IMR-90 (cell line): ENCODE results near the gene PYGO2. TPM values are rescaled to one million over a fixed set of nuclear protein-coding genes. Genes with fewer than 3 reads are reported as not detected.

ENCODE experiments used
- ATAC-seq: fragments of 200-7000 bp; cut with Tn5 transposase; 2 replicates; pipeline ENCODE4 v1.9.1; 2020; ENCODE audit warnings: low read depth, mild to moderate bottlenecking, moderate library complexity
- BruUV-seq: library from RNA; stranded (reverse); fragments of 400-500 nt; replicated peaks from 2 replicates; lab custom pipeline; 2021; lab: Mats Ljungman, UMichigan
- CTCF ChIA-PET: fragments of 300-600 bp; formaldehyde crosslinking; extraction: SDS; loops from one replicate; lab custom pipeline; 2021; ENCODE audit warnings: antibody characterized with exemption; lab: Yijun Ruan, JAX
- POLR2A ChIA-PET: fragments of 300-600 bp; sonication (Branson Sonifier 250); formaldehyde crosslinking; loops from one replicate; lab custom pipeline; 2022; ENCODE audit warnings: antibody characterized with exemption; ENCODE audit not compliant: unreplicated experiment; lab: Charles Lee
- DNase-seq: peaks from one replicate; pipeline ENCODE4 v3.0.0; 2013
- H2AFZ ChIP-seq: replicated peaks from 2 replicates; pipeline ENCODE3; 2013; ENCODE audit warnings: low read length, mild to moderate bottlenecking; ENCODE audit not compliant: poor library complexity
- H2AK5ac ChIP-seq: 2 replicates; pipeline ENCODE4 v1.6.1; 2013; ENCODE audit warnings: low read depth, low read length, inconsistent platforms
- H2AK9ac ChIP-seq: replicated peaks from 2 replicates; pipeline ENCODE3; 2013; ENCODE audit warnings: mild to moderate bottlenecking, low read depth, low read length, moderate library complexity; ENCODE audit not compliant: poor library complexity
- H2BK120ac ChIP-seq: 2 replicates; pipeline ENCODE4 v1.6.1; 2013; ENCODE audit warnings: low read depth, low read length, inconsistent platforms
- H2BK15ac ChIP-seq: 3 replicates; pipeline ENCODE4 v1.6.1; 2013; ENCODE audit warnings: low read depth, low read length, inconsistent platforms
- H2BK20ac ChIP-seq: 2 replicates; pipeline ENCODE4 v1.6.1; 2013; ENCODE audit warnings: low read depth, mild to moderate bottlenecking, inconsistent platforms, low read length, moderate library complexity
- H2BK5ac ChIP-seq: 2 replicates; pipeline ENCODE4 v1.6.1; 2013; ENCODE audit warnings: mild to moderate bottlenecking, low read depth, low read length, inconsistent platforms; ENCODE audit not compliant: poor library complexity, severe bottlenecking
- H3K14ac ChIP-seq: replicated peaks from 2 replicates; pipeline ENCODE4 v1.6.1; 2013; ENCODE audit warnings: low read depth, low read length, inconsistent platforms
- H3K18ac ChIP-seq: 2 replicates; pipeline ENCODE4 v1.6.1; 2013; ENCODE audit warnings: low read depth, low read length, control low read depth
- H3K23ac ChIP-seq: 2 replicates; pipeline ENCODE4 v1.6.1; 2013; ENCODE audit warnings: low read depth, low read length, inconsistent platforms
- H3K27ac ChIP-seq: 2 replicates; pipeline ENCODE4 v1.5.1; 2013; ENCODE audit warnings: mild to moderate bottlenecking, control low read depth, low read length; ENCODE audit not compliant: insufficient read depth
- H3K27me3 ChIP-seq: 2 replicates; pipeline ENCODE4 v1.6.1; 2013; ENCODE audit warnings: low read length; ENCODE audit not compliant: control insufficient read depth, insufficient read depth
- H3K36me3 ChIP-seq: 2 replicates; pipeline ENCODE4 v1.6.1; 2013; ENCODE audit warnings: low read length, mixed read lengths; ENCODE audit not compliant: control insufficient read depth, insufficient read depth
- H3K4ac ChIP-seq: 2 replicates; pipeline ENCODE4 v1.6.1; 2013; ENCODE audit warnings: low read depth, low read length, inconsistent platforms
- H3K4me1 ChIP-seq: 2 replicates; pipeline ENCODE4 v1.6.1; 2013; ENCODE audit warnings: low read length, mixed read lengths; ENCODE audit not compliant: control insufficient read depth, insufficient read depth
- H3K4me2 ChIP-seq: 2 replicates; pipeline ENCODE4 v1.6.1; 2013; ENCODE audit warnings: low read depth, mild to moderate bottlenecking, control low read depth, low read length, moderate library complexity
- H3K4me3 ChIP-seq: 2 replicates; pipeline ENCODE4 v1.5.1; 2013; ENCODE audit warnings: low read depth, mild to moderate bottlenecking, control low read depth, low read length, moderate library complexity; ENCODE audit not compliant: insufficient read depth
- H3K56ac ChIP-seq: 2 replicates; pipeline ENCODE4 v1.6.1; 2013; ENCODE audit warnings: low read length, inconsistent platforms; ENCODE audit not compliant: insufficient read depth; ENCODE audit errors: extremely low read depth
- H3K79me1 ChIP-seq, 2 experiments: 2 replicates each; pipeline ENCODE4 v1.6.1; 2013; ENCODE audit warnings: low read length in 2 of 2, inconsistent platforms in 1 of 2, low read depth in 1 of 2
- H3K9ac ChIP-seq: 2 replicates; pipeline ENCODE4 v1.6.1; 2013; ENCODE audit warnings: low read depth, low read length, control low read depth
- H3K9me1 ChIP-seq: 2 replicates; pipeline ENCODE4 v1.6.1; 2013; ENCODE audit warnings: low read length, inconsistent platforms; ENCODE audit not compliant: insufficient read depth
- H3K9me3 ChIP-seq: 2 replicates; pipeline ENCODE4 v1.6.1; 2013; ENCODE audit warnings: low read length; ENCODE audit not compliant: control insufficient read depth, insufficient read depth
- H4K20me1 ChIP-seq: 2 replicates; pipeline ENCODE4 v1.6.1; 2013; ENCODE audit warnings: low read length, inconsistent platforms; ENCODE audit not compliant: insufficient read depth
- H4K5ac ChIP-seq: 2 replicates; pipeline ENCODE4 v1.6.1; 2013; ENCODE audit warnings: mild to moderate bottlenecking, low read depth, low read length, control low read depth
- H4K8ac ChIP-seq, 2 experiments: 2 replicates each; pipeline ENCODE4 v1.6.1; 2013; ENCODE audit warnings: low read depth in 2 of 2, low read length in 2 of 2, control low read depth in 1 of 2, inconsistent platforms in 1 of 2
- H4K91ac ChIP-seq: 2 replicates; pipeline ENCODE4 v1.6.1; 2013; ENCODE audit warnings: low read depth, low read length, inconsistent platforms; ENCODE audit not compliant: insufficient read depth
- CHD1 ChIP-seq: IDR thresholded peaks from 2 replicates; pipeline ENCODE4 v1.6.1; 2012; ENCODE audit warnings: low read depth, low read length, improper control_type of control experiment
- RAD21 ChIP-seq: IDR thresholded peaks from 2 replicates; pipeline ENCODE4 v1.6.1; 2012; ENCODE audit warnings: low read length, improper control_type of control experiment
- WGBS, 2 experiments: methylation state at CpG; one replicate each; pipeline versions ENCODE4 v1.1.5 to v1.1.7; 2013; ENCODE audit warnings: missing lambda C conversion rate in 2 of 2; ENCODE audit not compliant: insufficient read length in 1 of 2; ENCODE audit errors: extremely low coverage in 2 of 2; 5-methylcytosine and 5-hydroxymethylcytosine counted together
- dilution Hi-C: fragments of 300-500 bp; cut with HindIII; formaldehyde crosslinking; loops from one replicate; pipeline ENCODE4 v1.14.3; 2018; ENCODE audit warnings: low sequenced_read_pairs; ENCODE audit not compliant: unreplicated experiment
- in situ Hi-C: fragments of 300-500 bp; cut with MboI; formaldehyde crosslinking; loops from 3 replicates; pipeline ENCODE4 v1.14.3; 2019; ENCODE audit warnings: low sequenced_read_pairs, inconsistent platforms, mixed read lengths
- intact Hi-C: fragments of 100-400 bp; cut with micrococcal nuclease; formaldehyde crosslinking; loops from 2 replicates; pipeline ENCODE4 v1.10.0; 2022
- polyA plus RNA-seq, 3 experiments: library from polyadenylated mRNA; depleted of rRNA; stranded (reverse); fragments of >200 nt; gene quantifications; 2 replicates each; pipeline ENCODE4 v1.2.3, GENCODE V29; 2012; ENCODE audit warnings: low replicate concordance in 1 of 3
- total RNA-seq: library from RNA; depleted of rRNA; stranded (reverse); fragments of >200 nt; gene quantifications from 2 replicates; pipeline ENCODE4 v1.2.3, GENCODE V29; 2012

Gene PYGO2
- total and polyA plus RNA-seq, 2 of the 4 experiments (the other 2 are of a cell fraction), result 5.4 to 14.8 TPM

DNA sequence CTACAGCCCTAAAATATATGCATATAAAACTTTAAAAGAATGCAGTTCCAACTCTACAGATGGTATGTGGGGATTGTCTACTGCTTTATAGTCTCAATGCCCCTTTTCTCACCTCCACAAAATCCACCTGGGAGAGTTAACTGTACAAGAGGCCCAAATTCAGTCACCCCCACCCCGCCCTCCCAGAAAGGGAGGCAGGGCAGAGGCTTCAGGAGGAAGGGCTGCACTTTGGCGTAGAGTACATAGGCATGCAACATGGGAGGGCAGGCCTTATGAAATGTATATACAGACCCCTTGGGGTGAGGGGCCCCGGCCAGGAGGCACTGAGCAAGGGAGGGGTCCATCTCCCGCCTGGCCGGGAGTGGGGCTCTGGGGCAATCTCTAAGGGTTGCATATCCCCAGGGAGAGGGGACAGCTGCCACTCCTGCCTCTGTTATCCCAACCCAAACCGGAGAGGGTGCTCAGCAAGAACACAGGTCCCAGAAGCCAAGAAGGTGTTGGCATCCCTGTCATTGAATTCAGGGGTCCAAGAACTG lies 1.3 kb upstream of the PYGO2 start:
- no TSS peak for BruUV-seq
- CTCF ChIA-PET, result no interaction called here
- dilution Hi-C loops, result no loop called here

More for the DNA sequence above, 1.3 kb upstream of the PYGO2 start:
- Histone ChIP-seq H3K27me3 (no peaks in the 10 kb centered on the region), H3K36me3 (peaks cover 62% of the 10 kb centered on the region), H2AFZ (no peak overlapping the region), H3K9me1 (no peaks in the 10 kb centered on the region), H3K56ac (no peak overlapping the region), H2BK5ac (no peak overlapping the region), H4K5ac (no peak overlapping the region), H3K4me3 (no peak overlapping the region), H3K79me1 (peaks cover 29 to 71% of the 10 kb centered on the region in 2 experiments), H3K9me3 (no peaks in the 10 kb centered on the region), H4K91ac (no peak overlapping the region), H2BK120ac (no peak overlapping the region), H2BK15ac (no peak overlapping the region), H3K27ac (peak overlapping the region; percentile 16; the same call in 1 of the 2 replicates), H4K20me1 (peaks cover 31% of the 10 kb centered on the region), H3K4me2 (no peak overlapping the region), H3K4me1 (peaks cover 8% of the 10 kb centered on the region), H3K18ac (no peak overlapping the region), H3K14ac (no peak overlapping the region), H2BK20ac (no peak overlapping the region), H3K9ac (peak overlapping the region; percentile 89), H4K8ac (peak overlapping the region in 1 of 2 experiments; percentile 88; a peak in 1 of 4 replicates), H3K23ac (no peak overlapping the region), H2AK9ac (no peak overlapping the region), H3K4ac (no peak overlapping the region; the same call in 1 of the 2 replicates), H2AK5ac (no peak overlapping the region)
- DNase-seq (no peak), ATAC-seq (no peak)
- no peak for TF ChIP-seq RAD21
- TF ChIP-seq CHD1, result no peak
- intact Hi-C loops, result no loop called here
- WGBS, 2 experiments, result 33% methylated on average over 1 of the region's 6 CpGs; no CpG with 5 or more reads in 1 of the 2 experiments
- in situ Hi-C loops, result no loop called here
- POLR2A ChIA-PET, result no interaction called here
